HCT116 (cell line): Measurements from ENCODE around the gene TMEM87A. TPM values are rescaled to one million over a fixed set of nuclear protein-coding genes. Genes with fewer than 3 reads are reported as not detected.

Source experiments
- ATAC-seq: fragments of 200-7000 bp; cut with Tn5 transposase; 2 replicates; pipeline ENCODE4 v1.9.1; 2020; ENCODE audit warnings: mild to moderate bottlenecking, moderate library complexity
- BruUV-seq: library from RNA; stranded (reverse); fragments of 400-500 nt; replicated peaks from 2 replicates; lab custom pipeline; 2021; lab: Mats Ljungman, UMichigan
- CTCF ChIA-PET: fragments of 300-600 bp; sonication (Branson Sonifier 250); formaldehyde crosslinking; loops from one replicate; lab custom pipeline; 2021; ENCODE audit warnings: antibody characterized with exemption; lab: Charles Lee
- POLR2A ChIA-PET: fragments of 300-600, 350-600 bp; sonication (Branson Sonifier 250); formaldehyde crosslinking; loops from one replicate; lab custom pipeline; 2021; ENCODE audit warnings: antibody characterized with exemption; lab: Charles Lee
- RAD21 ChIA-PET, 2 experiments: fragments of 300-600 bp; sonication (Branson Sonifier 250); formaldehyde crosslinking; loops; one replicate each; lab custom pipeline; 2023; ENCODE audit warnings: low total read pairs in 2 of 2; ENCODE audit not compliant: uncharacterized antibody in 2 of 2, unreplicated experiment in 2 of 2, low non-redundant PET in 1 of 2; lab: Charles Lee
- DNase-seq: peaks from one replicate; pipeline ENCODE4 v3.0.0-alpha.2; 2010; ENCODE audit warnings: low read depth, low spot score
- H2AFZ ChIP-seq: fragments of 200-600 bp; shearing (Covaris generic), sonication (generic); 2 replicates; pipeline ENCODE4 v1.6.1; 2017; ENCODE audit warnings: low read depth, mixed run types, mixed read lengths, antibody characterized with exemption, low read length; ENCODE audit not compliant: poor library complexity, severe bottlenecking
- H3K27ac ChIP-seq: 2 replicates; pipeline ENCODE4 v1.5.1; 2012; ENCODE audit warnings: low read depth, low read length
- H3K27me3 ChIP-seq: fragments of 200-600 bp; sonication (generic); 2 replicates; pipeline ENCODE4 v1.6.1; 2016; ENCODE audit warnings: mixed run types, low read length, mixed read lengths; ENCODE audit not compliant: insufficient read depth
- H3K36me3 ChIP-seq, 2 experiments: fragments of 200-500 bp in 1 of 2; fragments of 200-600 bp in 1 of 2; sonication (Bioruptor generic) in 1 of 2; sonication (generic) in 1 of 2; 2 replicates each; pipeline versions ENCODE4 v1.5.1 to v1.6.1; 2014 to 2016; ENCODE audit warnings: low read length in 2 of 2, inconsistent platforms in 1 of 2, mixed read lengths in 1 of 2, mixed run types in 1 of 2; ENCODE audit not compliant: insufficient read depth in 2 of 2, control insufficient read depth in 1 of 2
- H3K4me1 ChIP-seq, 2 experiments: fragments of 200-600 bp in 1 of 2; sonication (generic) in 1 of 2; 2 replicates each; pipeline versions ENCODE4 v1.5.1 to v1.6.1; 2012 to 2017; ENCODE audit warnings: low read length in 2 of 2, inconsistent platforms in 1 of 2, mild to moderate bottlenecking in 1 of 2, mixed read lengths in 1 of 2, mixed run types in 1 of 2, moderate library complexity in 1 of 2; ENCODE audit not compliant: insufficient read depth in 2 of 2, control insufficient read depth in 1 of 2
- H3K4me2 ChIP-seq: fragments of 200-600 bp; sonication (generic); 2 replicates; pipeline ENCODE4 v1.6.1; 2017; ENCODE audit warnings: mixed run types, low read length, mixed read lengths
- H3K4me3 ChIP-seq, 2 experiments: fragments of 200-600 bp in 1 of 2; sonication (generic) in 1 of 2; replicated peaks in 1 of 2; 2 replicates each; pipeline ENCODE4 v1.5.1; 2011 to 2016; ENCODE audit warnings: low read length in 2 of 2, control low read depth in 1 of 2, low read depth in 1 of 2, mild to moderate bottlenecking in 1 of 2, mixed read lengths in 1 of 2, mixed run types in 1 of 2
- H3K79me2 ChIP-seq: fragments of 200-600 bp; sonication (generic); 2 replicates; pipeline ENCODE4 v1.6.1; 2017; ENCODE audit warnings: mild to moderate bottlenecking, mixed run types, low read length, moderate library complexity, mixed read lengths; ENCODE audit not compliant: insufficient read depth
- H3K9ac ChIP-seq: fragments of 200-600 bp; sonication (generic); 2 replicates; pipeline ENCODE4 v1.6.1; 2016; ENCODE audit warnings: low read length, mixed read lengths
- H3K9me2 ChIP-seq: fragments of 200-600 bp; sonication (generic), shearing (Covaris generic); 2 replicates; pipeline ENCODE4 v1.6.1; 2017; ENCODE audit warnings: mixed run types, mild to moderate bottlenecking, moderate library complexity; ENCODE audit not compliant: insufficient read depth
- H3K9me3 ChIP-seq, 2 experiments: fragments of 200-500 bp in 1 of 2; fragments of 200-600 bp in 1 of 2; sonication (Bioruptor generic) in 1 of 2; sonication (generic) in 1 of 2; 2 replicates each; pipeline ENCODE4 v1.6.1; 2014 to 2017; ENCODE audit warnings: low read length in 2 of 2, mixed read lengths in 2 of 2, inconsistent platforms in 1 of 2, low read depth in 1 of 2, mild to moderate bottlenecking in 1 of 2, mixed run types in 1 of 2, moderate library complexity in 1 of 2; ENCODE audit not compliant: control insufficient read depth in 1 of 2, insufficient read depth in 1 of 2
- H4K20me1 ChIP-seq: fragments of 200-600 bp; sonication (generic), shearing (Covaris generic); 2 replicates; pipeline ENCODE4 v1.6.1; 2017; ENCODE audit warnings: mixed run types, mild to moderate bottlenecking, moderate library complexity; ENCODE audit not compliant: insufficient read depth
- ATF3 ChIP-seq: IDR thresholded peaks from 2 replicates; pipeline ENCODE4 v1.6.1; 2012
- CBX3 ChIP-seq: IDR thresholded peaks from 2 replicates; pipeline ENCODE4 v1.6.1; 2012; ENCODE audit warnings: low read depth
- CEBPB ChIP-seq: IDR thresholded peaks from 2 replicates; pipeline ENCODE4 v1.6.1; 2012; ENCODE audit warnings: low read depth
- CTCF ChIP-seq, 3 experiments: fragments of 200-600 bp in 1 of 3; sonication (generic) in 1 of 3; IDR thresholded peaks in 2 of 3; conservative IDR thresholded peaks in 1 of 3; 2 replicates each; pipeline ENCODE4 v1.5.1; 2012 to 2017; ENCODE audit warnings: low read depth in 2 of 3, low read length in 2 of 3, antibody characterized with exemption in 1 of 3, borderline replicate concordance in 1 of 3, control low read depth in 1 of 3, mild to moderate bottlenecking in 1 of 3, mixed read lengths in 1 of 3, mixed run types in 1 of 3, moderate library complexity in 1 of 3; ENCODE audit not compliant: insufficient read depth in 1 of 3
- ELF1 ChIP-seq: IDR thresholded peaks from 2 replicates; pipeline ENCODE4 v1.6.1; 2012; ENCODE audit warnings: low read depth, borderline replicate concordance
- EZH2 ChIP-seq: fragments of 200-600 bp; sonication (generic); IDR thresholded peaks from 2 replicates; pipeline ENCODE4 v1.6.1; 2017; ENCODE audit warnings: antibody characterized with exemption, mixed run types
- EZH2phosphoT487 ChIP-seq: fragments of 200-600 bp; IDR thresholded peaks from 2 replicates; pipeline ENCODE4 v1.6.1; 2018; ENCODE audit warnings: antibody characterized with exemption, borderline replicate concordance
- JUND ChIP-seq: IDR thresholded peaks from 2 replicates; pipeline ENCODE4 v1.6.1; 2012
- POLR2A ChIP-seq: IDR thresholded peaks from 2 replicates; pipeline ENCODE4 v1.7.0; 2011; ENCODE audit warnings: borderline replicate concordance; ENCODE audit not compliant: insufficient read depth, insufficient read length; ENCODE audit errors: extremely low read depth
- RAD21 ChIP-seq: IDR thresholded peaks from 2 replicates; pipeline ENCODE4 v1.6.1; 2012; ENCODE audit warnings: low read depth, mild to moderate bottlenecking
- SIN3A ChIP-seq: IDR thresholded peaks from 2 replicates; pipeline ENCODE4 v1.6.1; 2012; ENCODE audit warnings: low read depth
- SP1 ChIP-seq: IDR thresholded peaks from 2 replicates; pipeline ENCODE4 v1.6.1; 2012; ENCODE audit warnings: low read depth
- SRF ChIP-seq: IDR thresholded peaks from 2 replicates; pipeline ENCODE4 v1.6.1; 2012; ENCODE audit warnings: low read depth
- TCF7L2 ChIP-seq: IDR thresholded peaks from 2 replicates; pipeline ENCODE4 v1.7.0; 2011; ENCODE audit warnings: borderline replicate concordance, inconsistent platforms; ENCODE audit not compliant: insufficient read depth, insufficient read length; ENCODE audit errors: extremely low read depth
- ZBTB33 ChIP-seq: IDR thresholded peaks from 2 replicates; pipeline ENCODE4 v1.6.1; 2011; ENCODE audit warnings: mild to moderate bottlenecking, low read length, moderate library complexity; ENCODE audit not compliant: insufficient replicate concordance; ENCODE audit errors: extremely low read depth
- ZFX ChIP-seq: fragments of 450-650 bp; IDR thresholded peaks from 2 replicates; pipeline ENCODE4 v1.6.1; 2017
- ZNF274 ChIP-seq: fragments of 200-500 bp; sonication (Bioruptor generic); IDR thresholded peaks from 2 replicates; pipeline ENCODE4 v1.6.1; 2014; ENCODE audit warnings: mild to moderate bottlenecking, low read depth, low read length, inconsistent platforms
- intact Hi-C: fragments of 100-400 bp; cut with micrococcal nuclease; formaldehyde crosslinking; loops from 2 replicates; pipeline ENCODE4 v1.10.0; 2022
- total RNA-seq: library from RNA; stranded (reverse); gene quantifications from one replicate; pipeline ENCODE4 v1.2.1, GENCODE V29; 2021; ENCODE audit not compliant: unreplicated experiment
- TF ChIP-seq, protein P1 (sequence below): IDR thresholded peaks from 2 replicates; pipeline ENCODE4 v1.6.1; 2012; ENCODE audit warnings: low read depth

The TMEM87A gene
- total RNA-seq, 1 experiment from 2014 or later = 44.0 TPM

DNA sequence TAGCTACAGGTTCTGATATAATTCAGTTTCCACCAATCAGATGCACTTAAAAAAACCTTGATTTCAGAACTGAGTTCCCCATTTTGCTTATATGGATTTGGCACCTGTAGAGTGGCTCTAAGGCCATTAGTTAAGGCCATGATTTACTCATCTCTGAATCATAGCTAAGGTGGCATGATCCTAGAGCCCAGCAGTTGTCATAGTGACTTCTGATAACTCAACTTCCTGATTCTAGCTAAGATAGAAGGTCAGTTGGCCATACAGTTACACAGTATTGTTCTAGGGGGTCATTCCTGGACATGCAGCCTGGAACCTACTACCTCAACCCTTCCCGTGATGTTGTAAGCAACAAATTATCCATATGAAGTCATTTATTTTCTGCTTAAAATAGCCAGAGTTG, 15.9 kb upstream of the TMEM87A start:
- Histone ChIP-seq H3K9me2 (no peaks in the 10 kb centered on the region), H2AFZ (no peak overlapping the region), H3K4me3 (no peak overlapping the region), H3K79me2 (no peaks in the 10 kb centered on the region), H3K4me2 (no peak overlapping the region), H3K36me3 (no peaks in the 10 kb centered on the region; a peak in 1 of 4 replicates), H3K27me3 (no peaks in the 10 kb centered on the region), H3K27ac (no peak overlapping the region), H4K20me1 (no peaks in the 10 kb centered on the region), H3K9me3 (no peaks in the 10 kb centered on the region), H3K9ac (no peak overlapping the region), H3K4me1 (0 out of 4 replicates have a peak, but pooled peaks cover 0 to 3% of the 10 kb centered on the region in 2 experiments)
- DNase-seq = no peak
- TF ChIP-seq, protein P1, sequence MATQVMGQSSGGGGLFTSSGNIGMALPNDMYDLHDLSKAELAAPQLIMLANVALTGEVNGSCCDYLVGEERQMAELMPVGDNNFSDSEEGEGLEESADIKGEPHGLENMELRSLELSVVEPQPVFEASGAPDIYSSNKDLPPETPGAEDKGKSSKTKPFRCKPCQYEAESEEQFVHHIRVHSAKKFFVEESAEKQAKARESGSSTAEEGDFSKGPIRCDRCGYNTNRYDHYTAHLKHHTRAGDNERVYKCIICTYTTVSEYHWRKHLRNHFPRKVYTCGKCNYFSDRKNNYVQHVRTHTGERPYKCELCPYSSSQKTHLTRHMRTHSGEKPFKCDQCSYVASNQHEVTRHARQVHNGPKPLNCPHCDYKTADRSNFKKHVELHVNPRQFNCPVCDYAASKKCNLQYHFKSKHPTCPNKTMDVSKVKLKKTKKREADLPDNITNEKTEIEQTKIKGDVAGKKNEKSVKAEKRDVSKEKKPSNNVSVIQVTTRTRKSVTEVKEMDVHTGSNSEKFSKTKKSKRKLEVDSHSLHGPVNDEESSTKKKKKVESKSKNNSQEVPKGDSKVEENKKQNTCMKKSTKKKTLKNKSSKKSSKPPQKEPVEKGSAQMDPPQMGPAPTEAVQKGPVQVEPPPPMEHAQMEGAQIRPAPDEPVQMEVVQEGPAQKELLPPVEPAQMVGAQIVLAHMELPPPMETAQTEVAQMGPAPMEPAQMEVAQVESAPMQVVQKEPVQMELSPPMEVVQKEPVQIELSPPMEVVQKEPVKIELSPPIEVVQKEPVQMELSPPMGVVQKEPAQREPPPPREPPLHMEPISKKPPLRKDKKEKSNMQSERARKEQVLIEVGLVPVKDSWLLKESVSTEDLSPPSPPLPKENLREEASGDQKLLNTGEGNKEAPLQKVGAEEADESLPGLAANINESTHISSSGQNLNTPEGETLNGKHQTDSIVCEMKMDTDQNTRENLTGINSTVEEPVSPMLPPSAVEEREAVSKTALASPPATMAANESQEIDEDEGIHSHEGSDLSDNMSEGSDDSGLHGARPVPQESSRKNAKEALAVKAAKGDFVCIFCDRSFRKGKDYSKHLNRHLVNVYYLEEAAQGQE = no peak
- TF ChIP-seq SIN3A (no peak), CTCF (IDR thresholded peaks at IDR 0.05 in 2 of 3, conservative IDR thresholded peaks at IDR 0.05 in 1 of 3; ENCODE audit: borderline replicate concordance in 1 of 3, insufficient read depth in 1 of 3, low read depth in 2 of 3, low read length in 2 of 3) (no peak), ZNF274 (no peak), POLR2A (no peak), SRF (no peak), RAD21 (no peak), ZFX (no peak), CBX3 (no peak), EZH2 (no peak), JUND (no peak), EZH2phosphoT487 (no peak), ZBTB33 (no peak), CEBPB (no peak), SP1 (no peak), TCF7L2 (no peak), ATF3 (no peak), ELF1 (no peak)
- no TSS peak for BruUV-seq
- ChIA-PET POLR2A (no interaction called here), RAD21 (no interaction called here), CTCF (no interaction called here)
- intact Hi-C loops = no loop called here
- no peak for ATAC-seq
